ENCODE measurements around the gene VTI1A.
"Not testable (repeated sequence)": the region's sequence is repeated elsewhere in the genome, so short reads cannot be mapped to it uniquely, and the experiment has no call there.

Gene VTI1A

DNA sequence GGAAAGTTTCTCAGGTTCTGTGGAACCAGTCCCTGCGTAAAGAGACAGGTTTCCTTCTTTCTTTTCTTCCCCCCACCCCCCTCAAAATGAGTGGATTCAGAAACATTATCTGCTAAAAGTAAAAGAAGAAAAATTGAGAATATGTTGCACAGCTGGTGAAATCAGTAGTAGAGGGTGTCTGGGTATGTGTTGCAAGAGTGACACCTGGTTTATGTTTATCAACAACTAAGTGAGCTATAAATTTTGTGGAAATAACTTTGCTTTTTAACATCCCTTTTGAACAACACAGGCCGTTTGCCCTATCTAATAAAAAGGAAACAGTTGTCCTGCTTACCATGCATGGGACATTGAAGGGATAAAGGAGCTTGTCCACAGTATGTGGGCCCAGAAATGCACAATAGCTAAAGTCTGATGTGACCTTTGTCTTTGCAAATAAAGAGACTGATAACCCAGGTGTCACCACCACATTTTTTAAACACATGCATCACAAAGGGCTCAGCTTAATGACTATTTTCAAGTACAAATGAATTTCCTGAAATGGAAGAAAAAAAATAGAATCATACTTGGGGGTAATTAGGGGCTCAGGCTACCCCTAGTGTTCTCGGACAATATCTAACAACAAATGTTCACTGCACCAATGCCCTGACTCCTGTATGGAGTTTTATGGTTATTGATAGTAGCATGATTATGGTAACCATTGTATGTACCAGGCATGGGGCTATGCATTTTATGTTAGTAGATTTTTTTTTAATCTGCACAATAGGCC is 281.3 kb downstream of the VTI1A start:
- DNase-seq = no peak

DNA sequence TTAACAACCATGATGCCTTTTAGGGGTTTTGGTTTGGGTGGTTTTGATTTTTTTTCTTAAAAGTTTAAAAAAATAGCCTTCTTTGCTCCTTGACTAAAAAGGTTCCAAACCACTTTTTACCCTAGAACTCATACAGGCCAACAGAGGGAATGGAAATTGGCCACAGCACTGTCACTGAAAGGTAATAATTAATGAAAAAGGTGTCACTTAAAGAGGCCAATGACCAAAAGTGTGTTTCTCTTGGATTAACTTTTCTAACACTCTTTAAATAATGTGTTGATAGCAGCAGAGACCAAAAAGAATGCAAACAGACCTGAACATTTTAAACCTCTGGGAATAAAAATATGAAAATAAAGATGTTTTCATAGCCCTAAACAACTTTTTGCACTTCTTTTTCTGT is 282.0 kb downstream of the VTI1A start:
- DNase-seq = no peak

DNA sequence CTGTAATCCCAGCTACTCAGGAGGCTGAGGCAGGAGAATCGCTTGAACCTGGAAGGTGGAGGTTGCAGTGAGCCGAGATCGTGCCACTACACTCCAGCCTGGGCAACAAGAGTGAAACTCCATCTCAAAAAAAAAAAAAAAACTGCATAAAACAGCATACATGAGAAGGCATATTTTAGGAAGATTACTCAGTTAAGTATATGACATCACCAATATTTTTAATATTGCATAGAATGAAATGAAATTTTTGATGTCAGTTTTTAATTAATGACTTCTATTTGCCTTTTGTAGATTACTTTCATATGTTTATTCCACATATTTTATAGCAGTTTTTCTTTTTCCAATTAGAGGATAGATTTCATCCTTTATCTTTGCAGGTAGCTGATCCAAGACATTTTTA is 284.4 kb downstream of the VTI1A start:
- DNase-seq = not testable (repeated sequence)

DNA sequence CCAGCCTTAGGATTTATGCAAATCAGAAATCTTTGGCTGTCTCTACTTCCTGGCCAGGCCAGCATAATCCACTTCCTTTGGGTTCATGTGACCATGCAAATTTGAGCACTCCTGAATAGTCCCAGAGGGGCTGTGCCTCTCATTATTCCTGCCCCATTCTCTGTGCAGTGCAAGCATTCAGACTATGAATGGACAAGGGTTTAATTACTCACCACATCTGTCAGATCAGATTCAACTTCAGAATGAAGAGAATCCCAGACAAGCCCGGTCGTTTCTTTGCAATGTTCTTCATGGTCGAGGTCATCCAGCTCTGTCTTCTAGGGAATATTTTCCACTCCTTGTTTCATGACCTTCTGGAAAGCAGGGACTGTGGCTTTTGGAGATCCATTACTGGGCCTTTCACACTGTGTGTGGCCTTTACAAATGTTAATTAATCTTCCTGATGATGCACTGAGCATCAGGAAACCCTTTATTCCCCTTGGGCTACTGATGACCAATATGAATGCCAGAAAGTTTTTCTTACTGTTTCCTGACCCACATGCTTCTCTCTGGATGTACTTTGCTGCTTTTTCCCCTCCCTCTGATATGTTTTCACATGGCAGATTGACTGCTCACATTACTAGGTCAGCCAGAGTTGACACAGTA is 285.4 kb downstream of the VTI1A start:
- no peak for DNase-seq

DNA sequence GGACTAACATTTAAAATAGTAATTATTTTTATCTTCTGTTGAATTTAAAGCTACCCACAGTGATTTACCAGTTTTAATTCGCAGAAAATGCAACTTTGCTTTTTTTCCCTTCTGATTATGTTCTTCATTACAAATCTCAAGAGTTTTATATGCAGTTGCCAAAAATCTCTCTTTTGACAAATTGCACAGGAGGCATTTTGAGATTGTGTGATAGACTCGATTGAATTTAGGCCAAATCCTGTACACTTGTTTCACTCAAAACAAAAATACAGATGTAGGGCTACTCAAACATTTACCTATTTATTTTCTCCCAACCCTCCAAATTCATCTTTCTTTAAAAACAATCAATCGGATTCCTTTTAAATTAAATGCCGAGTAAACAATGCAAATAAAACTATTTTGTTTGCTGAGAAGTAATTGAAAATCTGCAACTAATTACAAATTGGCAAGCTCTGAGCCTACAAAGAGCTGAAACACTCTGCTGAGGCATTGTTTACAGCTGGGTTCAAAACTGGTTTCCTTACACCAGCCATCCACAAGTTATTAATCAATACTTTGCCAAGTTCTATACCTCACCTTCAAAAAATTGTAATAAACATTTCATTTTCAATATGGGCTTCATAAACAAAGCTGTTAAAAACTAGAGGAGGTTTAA is 288.2 kb downstream of the VTI1A start:
- DNase-seq = no peak

DNA sequence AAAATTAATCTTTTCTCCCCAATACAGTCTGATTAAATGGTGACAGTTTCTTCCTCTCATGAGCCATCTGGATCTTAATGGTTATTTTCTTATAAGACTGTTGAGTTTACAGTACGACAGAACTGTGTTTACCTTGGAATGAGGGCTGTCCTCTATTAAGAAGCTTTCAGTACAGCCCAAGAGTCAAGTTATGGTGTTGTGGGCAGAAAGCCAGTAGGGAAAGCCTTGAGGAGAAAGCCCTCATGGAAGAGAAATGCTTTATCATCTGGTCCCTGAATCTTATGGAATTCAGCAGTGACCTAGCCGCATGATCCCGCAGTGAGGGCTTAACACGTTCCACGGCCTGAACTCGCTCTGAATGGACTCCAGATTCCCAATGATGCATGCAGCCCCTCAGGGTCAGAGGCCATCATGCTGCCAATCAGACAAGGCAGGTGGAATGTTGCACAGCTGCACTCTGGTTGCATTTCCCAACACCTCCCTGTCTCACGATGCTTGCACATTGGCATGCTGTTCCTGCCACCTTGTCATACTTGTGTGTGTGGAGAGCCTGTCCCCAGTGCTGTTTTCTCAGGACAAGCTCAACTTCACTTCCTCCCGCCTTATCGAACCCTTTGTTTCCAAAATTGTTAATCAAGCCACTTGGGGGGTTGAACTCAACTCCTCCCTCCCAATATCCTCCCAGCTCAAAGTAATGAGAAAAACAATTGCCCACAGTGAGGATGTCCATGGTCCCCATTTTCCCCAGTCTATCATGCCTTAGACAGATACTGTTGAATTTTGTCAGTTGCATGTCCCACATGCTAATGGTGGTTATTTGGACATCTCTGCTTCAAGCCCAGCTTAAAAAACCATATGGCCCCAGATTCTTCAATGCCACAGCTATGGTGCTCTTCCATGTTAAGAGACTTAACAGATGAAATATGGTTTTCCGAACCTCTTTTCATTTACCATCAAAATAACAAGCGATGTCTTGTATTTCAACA is 291.9 kb downstream of the VTI1A start:
- no peak for DNase-seq

DNA sequence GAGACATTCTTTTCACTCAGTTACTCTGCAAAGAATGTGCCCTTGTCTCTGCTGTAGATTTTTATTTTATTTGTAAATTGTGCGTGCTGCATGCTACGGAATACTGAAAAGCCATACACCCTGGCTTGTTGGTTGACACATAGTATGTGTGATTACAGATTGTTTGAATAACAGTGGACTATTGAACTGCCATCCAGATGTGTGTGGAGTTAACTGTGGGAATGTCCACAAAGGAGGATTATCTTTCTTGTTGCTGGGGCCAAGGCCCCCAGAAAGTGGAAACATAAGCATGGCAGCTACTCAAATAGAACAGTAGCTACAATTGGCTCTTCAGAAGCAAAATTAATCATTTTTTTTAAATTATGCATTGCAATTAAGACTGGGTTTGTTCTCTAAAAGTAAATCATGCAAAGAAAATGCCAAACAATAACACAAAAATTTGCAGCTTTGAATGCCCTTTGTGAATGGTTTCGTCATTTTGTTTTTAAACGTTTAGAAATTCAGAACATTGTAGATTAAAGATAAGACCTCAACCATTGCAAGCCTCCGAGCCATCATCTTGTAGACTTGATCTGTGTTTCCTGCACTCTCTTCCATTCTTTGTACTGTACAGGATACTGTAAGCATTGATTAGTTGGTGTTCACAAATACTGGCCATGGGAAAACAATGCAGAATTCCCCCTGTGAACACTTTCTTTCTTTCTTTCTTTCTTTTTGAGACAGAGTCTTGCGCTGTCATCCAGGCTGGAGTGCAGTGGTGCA is 292.8 kb downstream of the VTI1A start:
- DNase-seq = no peak

DNA sequence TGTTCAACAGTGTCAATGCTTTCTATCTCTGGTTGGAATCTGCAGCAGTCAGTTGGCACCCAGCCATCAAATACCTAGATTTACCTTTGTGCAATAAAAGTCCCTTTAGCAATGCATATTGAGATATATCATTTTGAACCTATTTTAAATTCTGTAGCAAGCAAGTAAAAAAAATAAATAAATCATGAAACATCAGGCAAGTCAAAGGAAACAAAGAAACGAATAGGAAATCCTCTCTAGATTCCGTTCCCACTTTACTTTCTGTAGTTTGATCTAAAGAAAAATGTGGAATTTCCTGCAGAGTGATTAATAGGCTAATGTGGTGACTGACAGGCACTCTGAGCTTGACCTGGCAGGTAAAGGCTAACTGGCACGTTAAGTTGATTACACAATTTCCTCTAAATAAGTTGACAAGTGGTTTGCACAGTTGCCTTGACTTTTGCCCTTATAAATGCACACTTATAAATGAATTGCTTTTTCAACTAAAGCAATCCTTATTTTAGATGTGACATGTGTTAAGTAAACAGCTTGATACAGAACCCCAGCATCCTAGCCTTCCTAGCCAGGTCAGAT is 294.9 kb downstream of the VTI1A start:
- DNase-seq = no peak

DNA sequence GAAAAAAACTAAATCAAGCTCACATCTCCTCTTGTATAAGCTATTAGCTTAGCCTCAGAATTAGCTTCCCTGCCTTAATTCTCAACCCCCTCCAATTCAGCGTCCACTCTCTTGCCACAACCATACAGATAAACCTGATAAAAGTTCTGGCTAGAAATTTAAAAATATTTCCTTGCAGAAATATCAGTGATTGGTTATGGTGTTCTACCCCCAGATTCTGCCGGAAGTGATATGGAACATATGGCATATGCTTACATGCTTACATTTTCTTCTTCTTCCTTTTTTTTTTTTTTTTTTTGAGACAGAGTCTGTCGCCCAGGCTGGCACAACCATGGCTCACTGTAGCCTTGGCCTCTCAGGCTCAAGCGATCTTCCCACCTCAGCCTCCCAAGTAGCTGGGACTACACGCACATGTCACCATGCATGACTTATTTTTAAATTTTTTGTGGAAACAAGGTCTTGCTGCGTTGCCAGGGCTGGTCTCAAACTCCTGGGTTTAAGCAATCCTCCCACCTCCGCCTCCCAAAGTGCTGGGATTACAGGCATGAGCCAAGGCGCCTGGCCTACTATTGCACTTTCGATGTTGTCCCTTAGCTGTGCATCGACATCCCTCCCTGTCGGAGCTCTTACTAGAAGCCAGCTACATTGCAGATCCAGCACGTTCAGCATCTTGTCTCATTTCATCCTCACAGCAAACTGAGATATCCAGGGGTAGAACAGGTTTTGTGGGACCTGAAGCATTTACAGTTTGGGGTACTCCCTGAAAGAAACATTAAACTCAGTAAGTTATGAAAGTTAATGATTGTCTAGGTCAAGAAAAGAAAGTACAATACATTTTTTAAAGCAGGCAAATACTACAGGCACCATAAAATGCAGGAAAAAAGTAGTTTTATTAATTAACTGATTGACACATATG is 297.4 kb downstream of the VTI1A start:
- DNase-seq = no peak

DNA sequence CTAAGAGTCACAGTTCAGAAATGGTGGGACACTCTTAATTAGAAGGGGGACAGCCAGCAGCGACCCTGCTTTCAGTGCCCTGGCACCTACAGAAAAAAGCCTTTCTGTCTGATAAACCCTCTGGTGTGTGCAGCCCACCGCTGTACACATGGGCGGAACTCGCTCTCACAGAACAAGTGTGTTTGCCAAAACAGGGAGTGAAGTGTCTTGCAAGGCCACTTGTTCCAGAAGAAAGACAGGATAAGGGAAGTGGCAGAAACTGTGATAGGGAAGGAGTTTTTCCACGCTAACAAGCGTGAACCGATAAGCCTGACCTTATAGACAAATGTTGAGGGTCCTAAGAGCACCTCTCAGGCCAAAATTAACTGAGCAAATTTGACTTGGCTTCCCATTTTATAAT is 299.3 kb downstream of the VTI1A start:
- DNase-seq = no peak

DNA sequence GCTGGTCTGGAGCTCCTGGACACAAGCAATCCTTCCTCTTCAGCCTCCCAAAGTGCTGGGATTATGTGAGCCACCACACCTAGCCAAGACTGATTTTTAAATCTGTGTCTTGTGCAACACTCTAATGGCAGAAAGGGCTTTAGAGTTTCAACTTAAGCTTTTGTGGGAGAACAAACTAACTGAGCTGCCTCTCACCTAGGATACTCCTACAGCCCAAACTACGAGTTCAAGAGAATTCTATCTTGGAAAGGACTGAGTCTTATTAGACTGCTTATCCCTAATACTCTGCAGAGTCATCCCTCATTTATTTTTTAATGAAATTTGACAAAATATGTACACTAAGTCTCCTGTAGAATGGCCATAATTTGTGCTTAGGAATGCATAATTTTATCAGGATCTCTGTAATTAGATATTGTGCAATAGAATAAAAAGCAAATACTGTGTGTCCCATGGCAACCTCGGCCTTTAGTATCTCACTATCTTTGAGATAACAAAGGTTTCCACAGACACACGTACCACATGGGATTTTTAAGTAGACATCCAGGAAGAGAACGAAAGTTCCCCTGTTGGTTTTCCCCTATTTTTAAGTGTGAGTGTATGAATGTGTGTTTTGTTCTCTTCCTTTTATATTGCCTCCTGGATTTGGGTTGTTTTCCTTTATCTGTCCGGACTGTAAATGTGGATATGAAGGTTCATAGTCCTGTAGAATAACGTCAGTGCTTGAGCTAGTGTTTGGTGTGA is 303.6 kb downstream of the VTI1A start:
- no peak for DNase-seq

DNA sequence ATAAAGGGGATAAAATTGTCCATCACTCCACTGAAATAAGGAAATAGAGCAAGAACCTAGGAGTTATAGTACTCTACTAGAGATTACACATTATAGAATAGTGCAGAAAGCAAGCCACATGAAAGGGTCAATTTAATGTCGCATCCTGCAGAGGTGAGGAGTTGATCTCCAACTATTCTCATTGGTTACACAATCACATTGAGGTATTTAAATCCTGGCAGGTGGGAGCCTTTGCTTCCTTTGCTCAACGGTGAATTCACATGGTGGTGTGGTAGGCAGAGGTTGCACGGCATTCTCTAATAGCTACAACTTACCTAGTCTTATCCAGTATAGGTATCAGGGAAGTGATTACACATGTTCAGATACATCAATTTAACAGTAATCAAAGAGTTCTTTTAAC is 304.6 kb downstream of the VTI1A start:
- no peak for DNase-seq

DNA sequence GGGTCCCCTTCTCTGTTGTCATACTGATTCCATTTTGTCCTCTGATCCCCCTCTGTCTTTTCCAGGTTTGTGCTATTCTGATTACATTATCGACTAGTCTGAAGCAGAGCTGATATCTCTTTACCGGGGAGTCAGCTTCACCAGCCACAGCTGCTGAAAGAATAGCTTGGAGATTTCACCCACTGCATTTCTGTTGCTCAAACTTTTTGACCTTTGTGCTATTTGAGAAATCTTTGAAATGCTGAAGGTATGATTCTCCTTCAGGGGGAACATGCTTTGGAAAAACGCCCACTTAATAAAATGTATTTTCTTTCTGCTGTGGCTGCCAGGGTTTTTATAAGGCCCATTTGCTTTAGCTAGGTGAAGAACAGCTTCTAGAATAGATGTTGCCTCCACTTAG is 305.3 kb downstream of the VTI1A start:
- DNase-seq = no peak

DNA sequence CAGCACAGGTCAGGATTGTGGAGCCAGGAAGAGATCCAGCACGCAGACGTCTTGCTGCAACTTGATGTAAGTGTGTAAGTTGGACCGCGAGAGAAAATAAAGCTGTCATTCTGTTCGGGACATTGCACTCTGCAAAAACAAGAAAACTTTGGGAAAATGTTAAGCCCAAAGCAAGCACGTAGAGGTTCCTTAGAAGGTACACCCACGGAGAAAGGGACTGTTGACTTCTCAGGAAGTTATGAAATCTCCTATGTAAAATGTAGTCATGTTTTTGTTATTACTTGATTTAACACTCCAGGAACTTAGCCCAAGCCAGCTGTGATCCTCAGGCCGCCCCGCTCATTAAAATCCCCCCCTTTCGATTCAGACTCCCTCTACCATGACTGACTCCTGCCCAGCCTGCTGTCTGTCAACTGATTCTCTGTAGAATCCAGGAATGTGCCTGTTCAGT is 307.0 kb downstream of the VTI1A start:
- no peak for DNase-seq

DNA sequence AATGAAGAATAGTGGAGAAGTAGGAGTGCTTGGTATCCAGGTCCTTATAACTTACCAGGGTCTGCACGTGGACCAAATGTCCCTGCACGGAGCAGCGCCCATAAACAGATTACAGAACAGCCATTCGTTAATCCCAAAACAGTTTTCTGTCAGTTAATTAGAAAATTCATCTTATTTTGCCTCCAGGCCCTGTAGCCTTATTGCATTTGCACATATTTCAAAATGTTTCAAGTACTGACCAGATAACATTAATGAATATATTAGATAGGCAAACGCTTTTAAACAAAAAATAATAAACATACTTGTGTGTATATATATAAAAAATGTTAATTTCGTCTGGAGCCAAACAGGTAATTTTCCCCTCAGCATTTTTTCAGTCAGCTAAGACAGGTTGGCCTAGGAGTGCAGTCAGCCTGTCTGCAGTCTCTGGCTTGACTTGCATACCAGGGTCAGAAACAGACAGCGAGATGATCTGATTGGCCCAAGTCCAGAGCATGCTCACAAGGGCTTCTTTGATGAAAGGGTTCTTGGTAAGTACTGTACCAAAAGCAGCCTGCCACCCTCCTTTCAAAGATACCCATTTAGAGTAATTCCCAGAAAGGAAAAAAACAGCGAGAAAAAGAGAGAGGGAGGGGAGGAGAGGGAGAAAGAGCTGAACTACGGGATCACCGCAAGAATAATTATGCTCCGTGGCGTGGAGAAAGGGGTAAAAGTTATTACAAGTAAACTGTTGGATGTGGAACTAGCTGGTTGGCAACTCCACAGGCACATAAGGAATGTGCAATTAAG is 308.6 kb downstream of the VTI1A start:
- no peak for DNase-seq

DNA sequence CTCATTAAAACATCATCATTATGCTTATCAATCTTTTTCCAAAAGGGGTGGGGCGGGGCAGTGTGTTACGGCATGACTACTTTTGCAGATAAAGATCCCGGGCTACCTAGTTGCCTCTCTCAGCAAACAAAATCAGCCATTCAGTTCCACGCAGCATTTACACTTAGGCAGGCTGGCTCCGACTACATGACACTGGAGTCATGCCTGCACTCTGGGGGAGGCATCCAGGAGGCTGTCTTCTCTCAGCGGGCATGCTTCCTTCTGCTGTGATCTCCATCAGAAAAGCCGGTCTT is 309.2 kb downstream of the VTI1A start:
- no peak for DNase-seq

DNA sequence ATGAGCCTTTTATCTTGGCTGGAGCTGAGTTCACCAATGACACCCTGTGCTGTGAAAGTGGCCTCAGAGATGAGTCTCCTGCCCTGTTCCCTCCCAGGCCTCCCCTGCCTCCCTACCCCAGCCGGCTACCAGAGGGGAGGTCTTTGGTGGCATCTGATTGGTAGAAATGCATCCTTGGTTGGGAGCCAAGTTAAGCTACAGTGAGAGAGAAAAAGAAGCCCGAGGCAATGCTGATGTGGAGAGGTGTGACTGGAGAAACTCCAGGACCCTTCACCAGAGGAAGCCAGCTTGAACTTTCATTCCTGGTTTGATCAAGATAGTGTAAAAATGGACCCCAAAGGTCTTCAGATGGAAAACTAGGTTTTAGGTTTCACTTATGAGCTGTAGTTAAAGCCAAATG is 311.9 kb downstream of the VTI1A start:
- no peak for DNase-seq

DNA sequence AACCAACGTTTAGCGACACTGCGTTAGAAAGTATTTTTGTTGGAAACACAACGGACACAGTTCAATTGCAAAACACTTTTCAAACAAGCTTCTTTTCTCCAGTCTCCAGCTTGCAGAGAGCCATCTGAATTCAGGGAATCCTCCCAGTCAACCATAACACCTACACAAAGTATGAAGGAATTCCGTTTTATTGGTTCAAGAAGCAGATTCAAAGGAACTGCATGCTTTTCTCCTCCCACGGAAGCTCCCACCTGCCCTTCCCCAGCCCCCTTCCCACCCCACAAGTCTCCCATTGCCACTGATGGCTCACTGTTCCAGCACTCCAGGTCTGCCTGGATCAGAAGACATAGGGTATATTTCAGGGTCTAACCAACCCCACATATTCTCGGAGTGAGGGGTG is 312.5 kb downstream of the VTI1A start:
- DNase-seq = no peak

DNA sequence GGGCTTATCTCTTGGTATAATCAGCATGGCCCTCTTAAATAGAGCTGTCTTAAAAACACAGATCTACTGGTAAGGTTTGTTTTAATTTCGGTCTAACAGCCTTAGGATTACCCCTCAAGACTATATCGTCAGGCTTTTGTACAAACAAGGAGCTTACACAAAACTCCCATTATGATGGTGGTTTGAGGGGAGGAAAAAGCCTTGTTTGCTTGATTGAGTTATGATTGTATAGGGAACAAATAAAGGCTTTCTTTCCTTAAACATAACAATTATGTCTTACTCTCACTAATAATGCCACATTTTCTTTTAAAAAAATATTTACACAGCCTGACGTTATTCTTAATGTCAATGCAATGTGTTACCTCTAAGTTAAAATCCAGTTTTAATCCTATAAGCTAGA is 314.2 kb downstream of the VTI1A start:
- DNase-seq = no peak

Data from COR-L47 (cell line).